Measurements from ENCODE around the gene HPCAL1. TPM values are rescaled to one million over a fixed set of nuclear protein-coding genes. Genes with fewer than 3 reads are reported as not detected.

The HPCAL1 gene
- total and polyA plus RNA-seq, 7 experiments from 2014 or later = 44.9 to 137 (median 89.2) TPM

- Mint-ChIP-seq H3K4me1 (peaks cover 36 to 76% (median 63%) of the 10 kb centered on the region in 7 donors), H3K9me3 (peaks cover 0 to under 1% (median 0%) of the 10 kb centered on the region in 11 donors), H3K27ac (peak overlapping the region in 5 of 9 donors; percentile 62 to 91 (median 81)), H3K4me3 (peak overlapping the region in 2 of 10 donors; percentile 73 to 74), H3K27me3 (no peaks in the 10 kb centered on the region), H3K36me3 (peaks cover 0 to 9% (median 8%) of the 10 kb centered on the region in 5 donors)
- Histone ChIP-seq H3K27ac (ENCODE audit: low read depth, low read length) (peak overlapping the region; percentile 14), H3K4me3 (ENCODE audit: low read length) (no peak overlapping the region), H3K27me3 (ENCODE audit: control insufficient read depth in 2 of 2, insufficient read depth in 2 of 2, low read length in 2 of 2) (no peaks in the 10 kb centered on the region), H3K36me3 (ENCODE audit: control insufficient read depth in 2 of 3, insufficient read depth in 3 of 3, low read length in 3 of 3) (peaks cover 0 to 26% (median 0%) of the 10 kb centered on the region in 3 experiments), H3K9me3 (ENCODE audit: control insufficient read depth in 2 of 3, low read length in 3 of 3) (no peaks in the 10 kb centered on the region), H3K4me1 (ENCODE audit: control insufficient read depth in 2 of 2, insufficient read depth in 2 of 2, low read length in 2 of 2) (peaks cover 36 to 57% of the 10 kb centered on the region in 2 donors)
- POLR2A ChIA-PET = interaction anchor here (1.8 to 5.4 kb wide), 2 partner anchors 98 to 103 kb away, joined by 4 to 65 read pairs; partner anchors contain the start of gene HPCAL1
- CTCF ChIA-PET = interaction anchor here (3.0 to 7.5 kb wide), 4 partner anchors 12 to 135 kb away, joined by 9 to 93 read pairs (median 64); no protein-coding TSS in a partner anchor
- intact Hi-C loops (cut with micrococcal nuclease) = loop anchor here in 1 of 2 donors (5.0 kb wide), 1 partner anchor 264 kb away; no protein-coding TSS in a partner anchor
- DNase-seq (no peak), ATAC-seq (no peak)
Measured at GRCh38 chr2:10406016-10406415, 103.3 kb downstream of the HPCAL1 start.

GRCh38 chr2:10406491-10407188, 103.9 kb downstream of the HPCAL1 start:
- ChIA-PET POLR2A (interaction anchor here (1.5 to 5.4 kb wide), 4 partner anchors 42 to 104 kb away, joined by 4 to 65 read pairs (median 7); partner anchors contain the start of genes HPCAL1 and ODC1), CTCF (interaction anchor here (0.7 to 7.5 kb wide), 10 partner anchors 13 to 281 kb away, joined by 3 to 93 read pairs (median 31); partner anchors contain the start of gene HPCAL1)
- Mint-ChIP-seq H3K4me1 (peaks cover 31 to 70% (median 57%) of the 10 kb centered on the region in 7 donors), H3K36me3 (peaks cover 0 to 4% (median 3%) of the 10 kb centered on the region in 5 donors), H3K27me3 (no peaks in the 10 kb centered on the region), H3K4me3 (peak overlapping the region in 8 of 10 donors; percentile 26 to 87 (median 68)), H3K27ac (peak overlapping the region in 8 of 9 donors; percentile 26 to 96 (median 84)), H3K9me3 (no peaks in the 10 kb centered on the region)
- peaks cover 0 to 32% (median 0%) of the 10 kb centered on the region in 3 experiments for H3K36me3 ChIP-seq (ENCODE audit: control insufficient read depth in 2 of 3, insufficient read depth in 3 of 3, low read length in 3 of 3)
- H3K4me1 ChIP-seq (ENCODE audit: control insufficient read depth in 2 of 2, insufficient read depth in 2 of 2, low read length in 2 of 2) = peaks cover 29 to 51% of the 10 kb centered on the region in 2 donors
- H3K27ac ChIP-seq (ENCODE audit: low read depth, low read length) = peak overlapping the region; percentile 14
- H3K4me3 ChIP-seq (ENCODE audit: low read length) = no peak overlapping the region
- H3K27me3 ChIP-seq (ENCODE audit: control insufficient read depth in 2 of 2, insufficient read depth in 2 of 2, low read length in 2 of 2) = no peaks in the 10 kb centered on the region
- no peaks in the 10 kb centered on the region for H3K9me3 ChIP-seq (ENCODE audit: control insufficient read depth in 2 of 3, low read length in 3 of 3)
- no peak for DNase-seq
- ATAC-seq = no peak
- intact Hi-C loops (cut with micrococcal nuclease) = loop anchor here in 1 of 2 donors (5.0 kb wide), 1 partner anchor 264 kb away; no protein-coding TSS in a partner anchor

- DNase-seq = no peak
- CTCF ChIA-PET = interaction anchor here (0.7 to 7.5 kb wide), 13 partner anchors 14 to 335 kb away, joined by 3 to 93 read pairs (median 23); partner anchors contain the start of gene HPCAL1
- intact Hi-C loops (cut with micrococcal nuclease) = loop anchor here in 1 of 2 donors (5.0 kb wide), 1 partner anchor 265 kb away; no protein-coding TSS in a partner anchor
- Mint-ChIP-seq H3K27ac (peak overlapping the region; percentile 66 to 96 (median 86)), H3K9me3 (no peaks in the 10 kb centered on the region), H3K4me3 (peak overlapping the region; percentile 64 to 89 (median 78)), H3K27me3 (no peaks in the 10 kb centered on the region), H3K4me1 (peaks cover 31 to 62% (median 49%) of the 10 kb centered on the region in 7 donors), H3K36me3 (peaks cover 0 to 6% (median 4%) of the 10 kb centered on the region in 5 donors)
- Histone ChIP-seq H3K36me3 (ENCODE audit: control insufficient read depth in 2 of 3, insufficient read depth in 3 of 3, low read length in 3 of 3) (peaks cover 0 to 40% (median 0%) of the 10 kb centered on the region in 3 experiments), H3K4me1 (ENCODE audit: control insufficient read depth in 2 of 2, insufficient read depth in 2 of 2, low read length in 2 of 2) (peaks cover 29 to 44% of the 10 kb centered on the region in 2 donors), H3K4me3 (ENCODE audit: low read length) (peak overlapping the region; percentile 35), H3K27ac (ENCODE audit: low read depth, low read length) (peak overlapping the region; percentile 33), H3K9me3 (ENCODE audit: control insufficient read depth in 2 of 3, low read length in 3 of 3) (no peaks in the 10 kb centered on the region), H3K27me3 (ENCODE audit: control insufficient read depth in 2 of 2, insufficient read depth in 2 of 2, low read length in 2 of 2) (no peaks in the 10 kb centered on the region)
- POLR2A ChIA-PET = interaction anchor here (0.9 to 5.4 kb wide), 8 partner anchors 24 to 109 kb away, joined by 4 to 65 read pairs (median 8); partner anchors contain the start of genes HPCAL1 and ODC1
- no peak for ATAC-seq
Measured at GRCh38 chr2:10407432-10407831, 104.7 kb downstream of the HPCAL1 start.

GRCh38 chr2:10407841-10408648, 105.3 kb downstream of the HPCAL1 start:
- intact Hi-C loops (cut with micrococcal nuclease) = loop anchor here in 1 of 2 donors (5.0 kb wide), 1 partner anchor 266 kb away; no protein-coding TSS in a partner anchor
- peaks cover 29 to 56% (median 46%) of the 10 kb centered on the region in 7 donors for H3K4me1 Mint-ChIP-seq
- peak overlapping the region; percentile 35 for H3K4me3 ChIP-seq (ENCODE audit: low read length)

GRCh38 chr2:10408649-10409579, 106.2 kb downstream of the HPCAL1 start:
- ATAC-seq (peak; percentile 91), DNase-seq (peak; percentile 65 to 85 (median 80))
- Mint-ChIP-seq H3K27ac (peak overlapping the region; percentile 66 to 96 (median 86)), H3K4me3 (peak overlapping the region; percentile 64 to 89 (median 78)), H3K27me3 (no peaks in the 10 kb centered on the region), H3K9me3 (no peaks in the 10 kb centered on the region), H3K4me1 (peaks cover 29 to 52% (median 41%) of the 10 kb centered on the region in 7 donors), H3K36me3 (peaks cover 0 to 12% (median 1%) of the 10 kb centered on the region in 5 donors)
- H3K4me3 ChIP-seq (ENCODE audit: low read length) = peak overlapping the region; percentile 35
- no peaks in the 10 kb centered on the region for H3K27me3 ChIP-seq (ENCODE audit: control insufficient read depth in 2 of 2, insufficient read depth in 2 of 2, low read length in 2 of 2)
- H3K27ac ChIP-seq (ENCODE audit: low read depth, low read length) = peak overlapping the region; percentile 33
- ChIA-PET CTCF (interaction anchor here (0.5 to 7.5 kb wide), 48 partner anchors 8 to 1038 kb away, joined by 3 to 93 read pairs (median 5); partner anchors contain the start of genes HPCAL1, ODC1 and RRM2), POLR2A (interaction anchor here (0.7 to 5.4 kb wide), 13 partner anchors 26 to 283 kb away, joined by 3 to 65 read pairs (median 6); partner anchors contain the start of gene HPCAL1)
- no peaks in the 10 kb centered on the region for H3K9me3 ChIP-seq (ENCODE audit: control insufficient read depth in 2 of 3, low read length in 3 of 3)
- H3K36me3 ChIP-seq (ENCODE audit: control insufficient read depth in 2 of 3, insufficient read depth in 3 of 3, low read length in 3 of 3) = peaks cover 0 to 47% (median 0%) of the 10 kb centered on the region in 3 experiments
- peaks cover 29 to 39% of the 10 kb centered on the region in 2 donors for H3K4me1 ChIP-seq (ENCODE audit: control insufficient read depth in 2 of 2, insufficient read depth in 2 of 2, low read length in 2 of 2)
- intact Hi-C loops (cut with micrococcal nuclease) = loop anchor here (1.0 to 5.0 kb wide), 15 partner anchors 23 to 337 kb away; partner anchors contain the start of genes HPCAL1 (in 2 of the 2) and ODC1 (in 1 of the 2)

More at GRCh38 chr2:10407841-10408648, 105.3 kb downstream of the HPCAL1 start:
- DNase-seq (peak in 7 of 9 donors; percentile 24 to 66 (median 38)), ATAC-seq (peak; percentile 65)
- Histone ChIP-seq H3K27me3 (ENCODE audit: control insufficient read depth in 2 of 2, insufficient read depth in 2 of 2, low read length in 2 of 2) (no peaks in the 10 kb centered on the region), H3K36me3 (ENCODE audit: control insufficient read depth in 2 of 3, insufficient read depth in 3 of 3, low read length in 3 of 3) (peaks cover 0 to 45% (median 0%) of the 10 kb centered on the region in 3 experiments), H3K4me1 (ENCODE audit: control insufficient read depth in 2 of 2, insufficient read depth in 2 of 2, low read length in 2 of 2) (peaks cover 29 to 39% of the 10 kb centered on the region in 2 donors), H3K9me3 (ENCODE audit: control insufficient read depth in 2 of 3, low read length in 3 of 3) (no peaks in the 10 kb centered on the region), H3K27ac (ENCODE audit: low read depth, low read length) (peak overlapping the region; percentile 33)
- Mint-ChIP-seq H3K9me3 (no peaks in the 10 kb centered on the region), H3K27ac (peak overlapping the region; percentile 66 to 96 (median 86)), H3K4me3 (peak overlapping the region; percentile 64 to 89 (median 78)), H3K27me3 (no peaks in the 10 kb centered on the region), H3K36me3 (peaks cover 0 to 12% (median 4%) of the 10 kb centered on the region in 5 donors)
- CTCF ChIA-PET = interaction anchor here (0.5 to 7.5 kb wide), 31 partner anchors 12 to 336 kb away, joined by 3 to 93 read pairs (median 8); partner anchors contain the start of genes HPCAL1, ODC1 and RRM2
- POLR2A ChIA-PET = interaction anchor here (0.9 to 5.4 kb wide), 11 partner anchors 25 to 138 kb away, joined by 3 to 65 read pairs (median 6); partner anchors contain the start of genes HPCAL1 and ODC1
